ENCODE results near the gene FGF4.

DNA sequence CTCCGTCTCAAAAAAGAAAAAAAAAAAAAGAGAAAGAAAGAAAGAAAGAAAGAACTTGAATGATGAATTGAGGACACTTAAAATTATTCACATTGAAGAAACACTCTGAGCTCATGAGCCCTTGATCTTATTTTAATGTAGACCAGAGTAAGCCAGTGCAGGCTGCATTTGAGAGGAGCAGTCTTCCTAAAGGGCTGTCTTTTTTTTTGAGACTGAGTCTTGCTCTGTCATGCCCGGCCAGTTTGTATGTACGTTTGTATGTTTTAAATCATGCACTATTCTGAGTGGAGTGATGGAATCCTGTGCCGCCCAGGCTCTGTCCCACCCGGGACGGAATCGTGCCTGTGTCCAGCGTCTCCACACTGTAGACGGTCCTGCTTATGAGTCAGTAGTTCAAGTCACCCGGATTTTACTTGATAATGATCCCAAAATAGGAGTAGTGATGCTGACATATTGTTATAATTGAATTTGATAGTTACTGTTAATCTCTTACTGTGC lies 9.6 kb downstream of the FGF4 start:
- TF ChIP-seq, protein P1, sequence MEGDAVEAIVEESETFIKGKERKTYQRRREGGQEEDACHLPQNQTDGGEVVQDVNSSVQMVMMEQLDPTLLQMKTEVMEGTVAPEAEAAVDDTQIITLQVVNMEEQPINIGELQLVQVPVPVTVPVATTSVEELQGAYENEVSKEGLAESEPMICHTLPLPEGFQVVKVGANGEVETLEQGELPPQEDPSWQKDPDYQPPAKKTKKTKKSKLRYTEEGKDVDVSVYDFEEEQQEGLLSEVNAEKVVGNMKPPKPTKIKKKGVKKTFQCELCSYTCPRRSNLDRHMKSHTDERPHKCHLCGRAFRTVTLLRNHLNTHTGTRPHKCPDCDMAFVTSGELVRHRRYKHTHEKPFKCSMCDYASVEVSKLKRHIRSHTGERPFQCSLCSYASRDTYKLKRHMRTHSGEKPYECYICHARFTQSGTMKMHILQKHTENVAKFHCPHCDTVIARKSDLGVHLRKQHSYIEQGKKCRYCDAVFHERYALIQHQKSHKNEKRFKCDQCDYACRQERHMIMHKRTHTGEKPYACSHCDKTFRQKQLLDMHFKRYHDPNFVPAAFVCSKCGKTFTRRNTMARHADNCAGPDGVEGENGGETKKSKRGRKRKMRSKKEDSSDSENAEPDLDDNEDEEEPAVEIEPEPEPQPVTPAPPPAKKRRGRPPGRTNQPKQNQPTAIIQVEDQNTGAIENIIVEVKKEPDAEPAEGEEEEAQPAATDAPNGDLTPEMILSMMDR (IDR thresholded peaks at IDR 0.05): no peak
- TF ChIP-seq POLR2A (IDR thresholded peaks at IDR 0.05): no peak
